Measurements from ENCODE around the gene IGSF5.

- TF ChIP-seq CTCF (conservative IDR thresholded peaks at IDR 0.05; ENCODE audit: low read depth, low read length), result no peak
- TF ChIP-seq EZH2phosphoT487 (IDR thresholded peaks at IDR 0.05; ENCODE audit: borderline replicate concordance, low read length), result no peak
Observed at GRCh38 chr21:39834543-39834942, 89.6 kb downstream of the IGSF5 start.
